Activated CD4-positive, alpha-beta T cell treated with anti-CD3 and anti-CD28 coated beads, Interleukin-2, amount 50 U/mL, for 16 hours (primary cell): ENCODE measurements around the gene ITGBL1.
"Not testable (repeated sequence)": the region's sequence is repeated elsewhere in the genome, so short reads cannot be mapped to it uniquely, and the experiment has no call there.

Experiments
- DNase-seq: peaks from one replicate; pipeline ENCODE4 v3.0.0-alpha.2; 2020

The ITGBL1 gene

GRCh38 chr13:101514695-101515275, 62.3 kb downstream of the ITGBL1 start:
- DNase-seq: peak; percentile 21

DNA sequence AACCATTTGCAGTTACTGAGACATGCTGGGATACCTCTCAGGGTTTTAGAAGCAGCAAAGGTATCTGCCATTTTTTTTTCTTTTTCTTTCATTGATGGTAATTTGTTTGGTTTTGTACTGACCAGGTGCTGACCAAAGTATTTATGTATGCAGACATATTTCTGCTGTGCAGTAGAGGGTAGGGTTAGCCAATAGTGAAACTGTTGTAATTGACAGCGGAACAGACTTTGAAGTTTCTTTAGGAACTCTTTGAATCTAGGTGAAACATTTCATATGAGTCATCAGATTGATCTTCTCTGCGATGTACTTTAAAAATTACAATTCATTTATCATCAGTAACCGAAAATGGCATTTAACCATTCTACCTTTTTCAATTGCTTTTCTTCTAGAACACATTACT, 63.0 kb downstream of the ITGBL1 start:
- peak; percentile 17 for DNase-seq

- no peak for DNase-seq
These were observed 63.8 kb downstream of the ITGBL1 start for GRCh38 chr13:101516262-101516661.

DNA sequence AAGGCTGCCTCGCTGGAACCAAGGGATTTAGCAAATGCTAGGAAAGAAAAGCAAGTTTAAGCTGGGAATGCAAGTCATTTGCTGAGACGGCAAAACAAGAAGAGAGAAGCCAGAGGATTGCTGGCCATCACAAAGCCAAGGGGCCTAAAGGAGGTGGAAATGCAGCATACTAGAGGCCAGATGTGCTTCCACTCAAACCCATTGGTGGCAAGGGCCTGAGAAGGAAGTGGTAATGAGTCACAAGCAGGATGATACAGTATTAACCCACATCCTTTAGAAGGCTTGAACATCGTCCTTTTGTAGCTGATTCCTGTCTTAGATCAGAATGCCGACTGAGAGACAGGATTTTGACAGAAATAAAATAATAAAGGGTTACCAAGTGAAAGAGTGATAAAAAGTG, 68.2 kb downstream of the ITGBL1 start:
- DNase-seq: peak; percentile 69

DNA sequence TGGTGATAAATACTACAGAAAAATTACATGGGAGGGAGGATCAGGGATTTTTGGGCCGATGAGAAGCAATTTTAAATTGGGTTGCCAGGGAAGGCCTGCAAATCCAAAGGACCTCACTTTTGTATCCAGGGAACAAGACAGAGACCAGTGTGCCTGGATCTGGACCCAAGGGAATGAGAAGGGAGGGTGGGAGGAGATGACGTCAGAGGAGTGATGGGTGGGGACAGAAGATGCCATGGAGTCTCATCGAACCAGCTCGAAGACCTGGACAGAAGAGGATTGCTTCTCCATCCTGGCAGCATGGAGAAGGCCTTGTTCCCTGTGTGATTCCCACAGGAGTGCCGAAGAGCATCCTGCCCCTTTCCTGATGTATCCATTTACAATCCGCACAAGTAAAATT, 68.9 kb downstream of the ITGBL1 start:
- DNase-seq: no peak

DNA sequence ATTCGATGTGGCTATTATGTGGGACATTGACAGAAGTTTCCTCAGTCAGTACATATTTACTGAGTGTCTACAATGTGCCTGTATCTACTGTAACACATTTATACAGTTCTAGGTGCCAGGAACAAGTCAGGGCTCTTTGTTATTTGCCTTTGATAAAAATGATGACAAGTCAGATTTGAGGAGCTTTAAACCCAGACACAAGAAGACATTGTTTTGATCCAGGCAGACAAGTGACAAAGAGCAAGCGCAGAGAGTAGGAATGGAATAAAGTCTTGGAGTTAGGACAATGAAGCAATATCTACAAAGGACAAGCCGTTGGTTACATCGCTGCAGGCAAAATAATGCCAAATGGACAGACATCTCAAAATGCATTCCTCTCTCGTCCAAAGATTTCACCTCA, 70.1 kb downstream of the ITGBL1 start:
- DNase-seq: no peak

GRCh38 chr13:101523154-101524131, 71.0 kb downstream of the ITGBL1 start:
- no peak for DNase-seq

DNA sequence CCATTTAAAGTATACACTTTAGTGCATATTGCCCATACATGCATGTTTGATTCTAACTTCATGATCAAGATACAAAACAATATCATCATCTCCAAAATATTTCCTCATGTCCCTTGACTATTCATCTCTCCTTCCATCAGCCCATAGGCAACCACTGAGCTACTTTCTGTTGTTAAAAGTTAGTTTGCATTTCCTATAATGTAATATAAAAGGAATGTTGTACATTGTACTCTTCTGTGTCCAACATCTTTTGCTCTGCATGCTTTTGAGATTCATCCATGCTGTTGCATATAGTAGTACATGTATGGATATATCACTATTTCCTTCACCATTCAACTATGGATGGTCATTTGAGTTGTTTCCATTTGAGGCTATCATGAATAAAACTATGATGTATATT, 74.7 kb downstream of the ITGBL1 start:
- DNase-seq: no peak

DNA sequence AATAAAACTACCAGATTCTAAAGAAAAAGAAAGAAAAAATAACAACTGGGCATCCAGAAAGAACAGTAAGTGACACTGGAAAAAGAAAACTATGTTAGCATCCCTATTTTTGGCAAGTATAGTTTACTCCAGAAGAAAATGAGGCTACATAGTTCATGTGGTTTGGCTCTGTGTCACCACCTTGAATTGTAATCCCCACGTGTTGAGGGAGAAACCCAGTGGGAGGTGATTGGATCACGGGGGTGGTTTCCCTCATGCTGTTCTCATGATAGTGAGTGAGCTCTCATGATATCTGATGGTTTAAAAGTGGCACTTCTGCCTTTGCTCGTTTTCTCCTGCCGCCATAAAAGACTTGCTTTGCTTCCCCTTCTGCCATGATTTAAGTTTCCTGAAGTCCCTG, 76.9 kb downstream of the ITGBL1 start:
- DNase-seq: peak; percentile 3

- DNase-seq: no peak
These were observed 77.8 kb downstream of the ITGBL1 start for GRCh38 chr13:101530293-101530692.

DNA sequence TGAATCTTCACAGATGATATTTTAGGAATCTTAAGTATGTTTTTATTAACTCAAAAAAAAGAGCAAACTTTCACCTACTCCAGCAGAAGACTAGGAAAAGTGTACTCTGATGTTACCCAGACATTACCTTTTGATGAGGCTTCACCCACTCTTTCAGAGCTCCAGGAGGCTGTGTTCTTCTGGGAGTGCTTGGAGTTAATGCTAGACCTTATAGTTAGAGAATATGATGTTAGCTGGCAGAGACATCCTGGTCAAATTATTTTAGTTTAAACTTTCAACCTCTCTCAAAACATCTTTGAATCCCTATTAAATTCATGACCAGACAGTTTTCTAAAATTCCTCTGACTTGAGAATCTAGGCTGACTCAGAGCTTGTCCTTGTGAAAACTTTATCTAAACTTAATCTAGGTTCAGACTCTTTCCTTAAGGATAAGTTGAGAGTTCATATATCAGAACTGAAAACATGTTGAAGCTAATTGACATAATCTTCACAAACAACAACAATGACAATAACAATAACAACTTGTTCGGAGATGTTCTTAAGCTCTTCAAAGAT, 82.8 kb downstream of the ITGBL1 start:
- no peak for DNase-seq

GRCh38 chr13:101536079-101536478, 83.6 kb downstream of the ITGBL1 start:
- no peak for DNase-seq

- not testable (repeated sequence) for DNase-seq
These were observed 92.1 kb downstream of the ITGBL1 start for GRCh38 chr13:101544544-101544943.

- no peak for DNase-seq
These were observed 92.5 kb downstream of the ITGBL1 start for GRCh38 chr13:101544979-101545378.

- DNase-seq: no peak
These were observed 93.0 kb downstream of the ITGBL1 start for GRCh38 chr13:101545521-101545920.

- no peak for DNase-seq
These were observed 99.8 kb downstream of the ITGBL1 start for GRCh38 chr13:101552286-101552685.

GRCh38 chr13:101552786-101553185, 100.3 kb downstream of the ITGBL1 start:
- DNase-seq: no peak

GRCh38 chr13:101554420-101555125, 102.1 kb downstream of the ITGBL1 start:
- no peak for DNase-seq

- no peak for DNase-seq
These were observed 103.1 kb downstream of the ITGBL1 start for GRCh38 chr13:101555610-101556009.

- DNase-seq: no peak
These were observed 104.2 kb downstream of the ITGBL1 start for GRCh38 chr13:101556676-101557123.

- DNase-seq: no peak
These were observed 112.8 kb downstream of the ITGBL1 start for GRCh38 chr13:101565317-101565716.

DNA sequence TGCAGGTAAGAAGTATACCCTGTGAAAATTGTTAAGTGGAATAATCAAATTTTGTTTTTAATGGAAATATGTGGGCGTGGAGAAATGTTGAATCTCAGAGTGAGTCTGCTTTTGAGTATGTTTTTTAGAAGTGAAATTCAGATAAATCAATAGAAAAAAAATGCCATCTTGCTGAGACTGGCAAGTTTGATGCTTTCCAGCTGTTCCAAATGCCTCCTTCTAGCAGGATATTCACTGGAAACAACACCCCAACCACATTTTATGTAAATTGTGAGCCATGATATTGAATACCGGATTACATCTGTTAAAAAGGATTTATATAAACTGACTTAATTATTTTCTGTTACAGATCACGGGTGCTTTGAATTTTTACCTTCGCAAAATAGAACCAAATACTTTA, 115.4 kb downstream of the ITGBL1 start:
- DNase-seq: no peak

DNA sequence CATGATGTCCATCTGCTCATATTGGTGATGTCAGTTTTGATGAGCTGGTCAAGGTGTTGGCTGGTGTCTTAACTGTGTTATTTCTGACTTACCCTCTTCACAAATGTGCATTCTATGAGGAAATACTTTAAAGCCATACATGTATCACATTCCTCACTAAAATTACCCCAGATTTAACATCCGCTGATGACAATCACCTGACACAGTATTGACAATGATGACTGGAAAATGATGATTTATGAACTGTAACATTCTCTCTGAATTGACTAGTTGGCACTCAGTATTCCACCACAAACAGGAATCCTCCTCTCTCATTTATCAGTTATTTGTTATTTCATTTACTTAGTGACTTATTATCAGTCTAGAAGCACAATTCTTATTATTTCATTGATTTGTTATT, 117.3 kb downstream of the ITGBL1 start:
- DNase-seq: no peak
